Tongue (tissue), 2 donors: Measurements from ENCODE around the gene NKTR. TPM values are rescaled to one million over a fixed set of nuclear protein-coding genes. Genes with fewer than 3 reads are reported as not detected.

Experiments
- DNase-seq: peaks from one replicate; pipeline ENCODE4 v3.0.0-alpha.2; 2015
- total RNA-seq: library from RNA; depleted of rRNA; stranded (reverse); fragments of >200 nt; gene quantifications from one replicate; pipeline ENCODE4 v1.2.3, GENCODE V29; 2014

NKTR gene
- total RNA-seq, 1 donor from 2014 or later: 182 TPM

DNA sequence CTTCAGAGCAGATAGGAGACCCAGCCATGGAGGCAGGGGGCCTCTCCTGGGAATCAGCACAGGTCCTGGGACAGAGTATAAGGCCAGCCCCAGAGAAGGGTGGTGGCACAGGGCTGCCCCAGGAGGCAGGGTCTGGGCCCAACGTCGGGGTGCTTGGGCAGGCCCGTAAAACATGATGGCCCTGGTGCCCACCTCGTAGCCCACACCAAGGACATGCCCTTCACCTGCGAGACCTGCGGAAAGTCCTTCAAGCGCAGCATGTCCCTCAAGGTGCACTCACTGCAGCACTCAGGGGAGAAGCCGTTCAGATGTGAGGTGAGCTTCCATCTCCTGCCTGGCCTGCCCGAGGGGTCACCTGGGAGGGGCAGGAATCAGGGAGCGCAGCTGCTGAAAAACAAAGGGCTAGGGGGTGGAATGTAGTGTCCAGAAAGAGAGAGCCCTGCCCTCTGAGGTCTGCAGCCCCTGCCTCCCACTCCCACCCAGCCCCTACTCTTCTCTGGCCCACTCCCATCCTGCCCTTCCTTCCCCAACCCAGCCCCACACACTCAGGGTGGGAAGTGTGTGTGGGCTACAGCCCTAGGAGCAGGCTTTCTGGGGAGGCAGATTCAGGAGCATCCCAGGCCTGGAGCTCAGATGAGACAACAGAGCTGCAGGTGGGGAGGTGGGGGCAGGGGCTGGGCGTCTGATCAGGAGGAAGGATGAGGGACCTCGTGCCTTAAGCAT, 62.5 kb downstream of the NKTR start:
- no peak for DNase-seq

DNA sequence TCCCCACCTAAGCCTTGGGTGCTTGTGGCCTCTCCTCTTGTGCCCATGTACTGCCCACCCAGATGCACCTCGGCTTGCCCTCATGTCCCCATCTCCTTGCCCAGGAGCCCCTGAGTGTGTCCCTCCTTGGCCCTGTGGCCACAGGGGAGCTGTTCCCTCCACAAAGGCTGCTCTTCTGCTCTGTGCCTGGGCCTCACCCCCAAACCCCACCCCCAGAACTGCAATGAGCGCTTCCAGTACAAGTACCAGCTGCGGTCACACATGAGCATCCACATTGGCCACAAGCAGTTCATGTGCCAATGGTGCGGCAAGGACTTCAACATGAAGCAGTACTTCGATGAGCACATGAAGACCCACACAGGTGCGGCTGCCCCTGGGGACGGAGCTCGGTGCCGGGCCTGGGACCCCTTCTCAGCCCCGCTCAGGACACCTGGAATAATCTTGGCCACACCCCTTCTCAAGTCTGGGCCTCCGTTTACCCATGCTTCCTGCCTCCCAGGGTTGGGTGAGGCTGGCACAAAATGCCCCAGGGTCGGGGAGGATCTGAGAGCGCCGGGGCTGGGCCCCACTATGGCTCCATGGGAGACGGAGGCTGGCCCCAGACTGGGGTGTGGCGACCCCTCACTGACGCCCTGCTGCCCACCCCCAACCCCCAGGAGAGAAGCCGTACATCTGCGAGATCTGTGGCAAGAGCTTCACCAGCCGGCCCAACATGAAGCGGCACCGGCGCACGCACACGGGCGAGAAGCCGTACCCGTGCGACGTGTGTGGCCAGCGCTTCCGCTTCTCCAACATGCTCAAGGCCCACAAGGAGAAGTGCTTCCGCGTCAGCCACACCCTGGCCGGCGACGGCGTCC, 63.3 kb downstream of the NKTR start:
- no peak for DNase-seq

DNA sequence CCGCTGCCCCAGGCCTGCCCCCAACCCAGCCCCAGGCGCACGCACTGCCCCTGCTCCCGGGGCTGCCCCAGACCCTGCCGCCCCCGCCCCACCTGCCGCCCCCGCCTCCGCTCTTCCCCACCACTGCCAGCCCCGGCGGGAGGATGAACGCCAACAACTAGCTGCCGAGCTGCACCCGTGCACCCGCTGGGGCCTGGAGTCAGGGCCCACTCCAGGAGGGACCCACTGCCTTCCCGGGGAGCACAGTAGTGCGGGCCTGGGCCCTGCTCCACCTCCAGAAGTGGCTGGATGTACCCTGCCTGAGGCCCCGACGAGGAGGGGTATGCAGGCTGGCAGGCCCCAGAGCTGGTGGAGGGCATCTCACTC, 63.9 kb downstream of the NKTR start:
- DNase-seq: no peak

DNA sequence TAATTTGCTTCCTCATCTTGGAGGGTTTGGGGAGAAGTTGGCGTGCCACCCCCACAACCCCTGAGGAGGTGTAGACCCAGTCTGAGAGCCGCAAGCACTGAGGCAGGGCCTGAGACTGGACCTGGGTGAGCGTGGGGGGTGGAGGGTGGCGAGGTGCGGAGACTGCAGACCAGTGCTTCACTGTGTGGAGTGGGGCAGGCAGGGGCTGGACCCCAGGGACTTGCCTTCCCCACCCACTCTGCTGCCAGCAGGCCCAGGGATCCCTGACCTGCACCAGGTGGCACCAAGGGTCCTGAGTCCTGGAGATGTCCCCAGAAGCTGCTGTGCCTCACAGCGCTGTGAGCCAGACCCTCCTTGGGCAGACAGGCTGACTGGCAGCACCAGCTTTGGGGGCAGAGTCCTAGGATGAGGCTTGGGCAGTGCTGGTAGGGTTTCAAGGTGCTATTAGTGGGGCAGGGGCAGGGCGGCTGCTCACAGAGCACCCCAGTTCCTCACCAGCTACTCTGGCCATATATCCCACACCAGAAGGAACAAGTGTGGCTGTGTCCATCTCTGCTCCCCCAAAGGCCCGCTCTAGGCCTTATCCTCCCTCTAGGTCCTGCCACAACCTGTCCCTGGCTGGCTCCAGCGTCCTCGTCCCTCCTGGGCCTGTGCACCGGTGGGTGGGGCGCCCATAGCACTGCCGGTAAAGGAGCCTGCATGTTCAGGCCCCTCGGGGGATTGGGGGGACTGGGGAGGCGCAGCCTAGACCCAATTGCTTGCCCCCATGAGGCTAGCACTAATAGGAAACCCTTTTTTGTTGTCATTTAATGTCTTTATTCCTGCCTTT, 64.8 kb downstream of the NKTR start:
- no peak for DNase-seq

DNA sequence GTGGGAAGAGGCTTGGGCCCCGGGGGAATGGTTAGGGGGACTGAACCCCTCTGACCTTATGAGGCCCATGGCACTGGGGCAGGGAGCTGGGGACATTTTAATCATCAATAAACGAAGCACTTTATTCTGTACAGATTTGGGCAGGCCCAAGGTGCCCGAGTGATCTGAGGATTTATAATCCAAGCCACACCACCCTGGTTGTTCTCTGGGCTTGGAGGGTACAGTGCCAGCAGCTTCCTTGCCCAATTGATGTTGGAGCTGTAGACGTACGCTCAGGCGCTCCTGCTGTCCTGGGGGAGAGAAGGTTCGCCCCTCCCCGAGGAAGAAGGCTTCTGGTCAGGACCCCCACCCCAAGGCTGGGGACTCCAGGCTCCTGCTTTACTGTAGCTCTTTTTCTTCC, 65.5 kb downstream of the NKTR start:
- DNase-seq: no peak

DNA sequence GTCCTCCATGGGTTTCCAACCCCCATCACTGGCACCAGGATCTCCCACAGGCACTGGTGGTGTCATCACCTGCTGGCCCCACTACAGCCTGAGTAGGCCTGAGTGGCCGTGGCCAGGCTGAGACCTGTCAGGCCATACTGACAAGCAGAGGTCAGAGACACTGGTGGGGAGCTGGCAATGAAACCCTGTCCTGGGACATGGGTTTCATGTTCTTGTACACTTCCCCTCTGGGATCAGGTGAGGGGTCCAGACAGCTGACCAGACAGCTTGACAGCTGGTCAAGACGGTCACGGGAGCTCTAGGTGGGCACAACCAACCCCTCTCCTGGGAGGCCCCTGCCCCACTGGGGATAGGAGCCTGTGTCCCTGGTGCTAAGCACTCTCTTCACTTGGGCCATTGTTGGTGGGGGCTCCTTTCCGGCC, 66.1 kb downstream of the NKTR start:
- DNase-seq: no peak

DNA sequence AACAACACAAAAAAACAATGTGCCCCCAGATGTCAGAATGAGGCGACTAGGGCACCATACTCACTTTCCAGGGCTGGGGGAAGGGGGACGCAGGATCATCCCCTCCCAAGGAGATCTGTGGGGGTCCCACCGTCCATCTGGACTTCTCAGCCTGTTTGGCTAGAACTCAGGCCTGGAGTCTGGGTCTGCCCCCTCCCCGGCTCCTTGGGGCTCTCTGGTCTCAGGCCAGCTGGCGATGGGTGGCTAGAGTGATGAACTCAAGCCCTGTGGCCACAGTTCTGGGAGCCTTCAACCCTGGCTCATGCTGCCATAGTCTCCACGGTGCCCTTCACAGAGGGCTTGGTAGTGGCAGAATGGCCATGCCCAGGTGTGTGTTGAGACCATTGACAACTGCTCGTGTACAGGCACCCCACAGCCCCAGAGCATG, 66.6 kb downstream of the NKTR start:
- DNase-seq: no peak

DNA sequence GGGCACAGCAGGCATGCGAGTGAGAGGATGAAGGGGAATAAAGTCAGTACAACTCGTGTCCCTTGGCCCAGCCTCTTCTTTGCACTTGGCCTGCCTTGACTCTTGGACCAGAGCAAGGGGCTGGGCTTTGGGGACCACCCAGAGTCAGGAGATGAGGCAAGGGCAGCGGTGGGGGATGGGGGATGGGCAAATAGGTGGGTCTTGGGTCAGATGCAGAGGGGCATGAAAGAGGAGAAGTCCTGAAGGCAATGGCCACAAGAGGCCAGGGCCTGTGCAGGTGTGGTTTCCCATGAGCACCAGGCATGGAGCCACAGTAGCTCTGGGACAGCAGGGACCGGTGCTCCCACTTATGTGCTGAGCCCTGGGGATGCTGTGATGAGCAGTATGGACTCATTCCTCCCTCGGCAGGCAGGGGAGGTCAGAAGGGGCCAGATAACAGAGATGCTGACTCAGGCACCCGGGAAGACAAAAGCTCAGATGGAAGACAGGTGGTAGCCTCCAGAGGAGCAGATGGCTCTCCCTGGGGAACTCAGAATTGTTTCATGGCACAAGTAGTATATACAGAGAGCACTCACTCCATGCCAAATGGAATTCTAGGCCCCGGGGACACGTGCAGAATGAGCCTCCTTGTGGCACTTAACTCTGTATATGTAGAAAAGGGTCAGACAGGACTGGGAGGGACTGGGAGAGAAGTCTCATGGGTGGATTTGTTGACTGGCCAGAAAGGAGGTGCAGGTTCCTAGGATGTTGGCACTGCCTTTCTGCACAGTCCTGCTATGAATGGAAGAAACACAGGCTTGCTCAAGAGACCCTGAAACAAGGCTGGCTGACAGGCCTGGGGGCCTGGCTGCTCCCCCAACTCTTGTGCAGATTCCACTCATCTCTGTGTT, 67.3 kb downstream of the NKTR start:
- peak; percentile 56 for DNase-seq

DNA sequence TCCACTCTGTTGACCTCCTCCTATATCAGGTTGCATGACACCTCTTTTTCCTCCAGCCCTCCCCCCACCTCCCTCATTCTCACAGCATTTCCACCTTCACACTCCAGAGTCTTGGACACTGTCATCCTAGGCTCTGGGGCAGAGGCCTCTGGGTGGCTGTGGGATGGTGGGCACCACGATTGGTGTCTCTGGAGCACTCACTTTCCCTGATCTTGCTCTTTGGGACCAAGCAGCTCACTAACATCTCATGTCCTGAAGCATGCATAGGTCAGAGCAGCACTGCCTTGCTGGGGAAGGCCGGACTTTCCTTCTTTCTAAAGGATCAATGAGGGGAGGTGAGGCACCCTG, 67.9 kb downstream of the NKTR start:
- no peak for DNase-seq

DNA sequence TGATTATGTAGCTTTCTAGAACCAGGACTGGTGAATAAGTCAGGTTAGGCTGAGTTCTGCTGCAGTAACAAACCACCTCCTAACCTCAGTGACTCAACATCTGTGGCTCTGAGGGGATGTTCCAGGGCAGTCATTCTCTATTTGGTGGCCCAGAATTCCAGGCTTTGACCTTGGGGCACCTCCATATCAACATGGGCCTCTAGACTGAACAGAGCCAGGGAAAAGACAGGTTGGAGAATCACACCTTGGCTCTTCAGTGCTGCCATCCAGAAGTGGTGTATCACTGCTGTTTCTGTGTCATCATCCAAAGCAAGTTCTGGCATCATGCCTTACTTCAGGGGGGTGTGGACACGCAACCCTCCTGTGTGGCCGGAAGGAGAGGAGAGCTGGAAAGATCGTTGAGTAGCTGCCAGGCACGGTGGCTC, 68.3 kb downstream of the NKTR start:
- no peak for DNase-seq

DNA sequence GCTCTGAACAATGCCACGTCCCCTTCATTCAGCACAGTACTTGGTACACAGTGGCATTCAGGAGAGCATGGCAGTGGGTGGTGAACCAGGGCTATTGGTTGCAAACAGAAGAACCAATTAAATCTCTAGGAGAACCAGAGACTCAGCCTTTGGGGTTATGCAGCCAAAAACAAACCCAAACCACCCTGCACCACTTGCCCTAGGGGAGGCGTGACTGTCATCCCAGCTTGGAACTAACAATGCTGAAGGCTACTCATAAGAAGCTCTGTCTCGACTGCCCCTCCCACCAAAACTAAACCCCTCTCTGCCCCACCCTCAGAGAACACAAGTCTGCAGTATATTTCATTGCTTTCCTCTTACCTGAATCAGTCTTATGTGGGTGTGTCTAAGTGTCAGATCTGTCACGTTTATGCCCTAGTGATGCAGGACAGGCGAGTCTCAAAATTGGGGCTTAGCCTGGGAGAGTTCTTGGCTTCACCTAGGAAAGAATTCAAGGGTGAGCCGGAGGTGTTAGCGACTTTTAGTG, 69.6 kb downstream of the NKTR start:
- no peak for DNase-seq

DNA sequence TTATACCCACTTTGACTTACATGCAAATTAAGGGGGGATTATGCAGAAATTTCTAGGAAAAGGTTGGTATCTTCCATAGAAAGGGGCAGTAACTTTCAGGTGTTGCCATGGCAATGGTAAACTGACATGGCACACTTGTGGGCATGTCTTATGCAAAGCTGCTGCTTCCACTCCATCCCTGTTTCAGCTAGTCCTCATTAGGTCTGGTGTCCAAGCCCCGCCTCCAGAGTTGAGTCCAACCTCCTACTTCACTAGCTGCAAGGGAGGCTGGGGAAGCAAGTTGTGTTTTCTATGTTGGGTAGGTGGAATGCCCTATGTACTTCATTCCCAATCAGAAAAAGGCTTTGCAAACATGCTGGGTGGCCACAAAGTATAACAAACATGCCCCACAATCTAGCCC, 70.2 kb downstream of the NKTR start:
- DNase-seq: no peak

DNA sequence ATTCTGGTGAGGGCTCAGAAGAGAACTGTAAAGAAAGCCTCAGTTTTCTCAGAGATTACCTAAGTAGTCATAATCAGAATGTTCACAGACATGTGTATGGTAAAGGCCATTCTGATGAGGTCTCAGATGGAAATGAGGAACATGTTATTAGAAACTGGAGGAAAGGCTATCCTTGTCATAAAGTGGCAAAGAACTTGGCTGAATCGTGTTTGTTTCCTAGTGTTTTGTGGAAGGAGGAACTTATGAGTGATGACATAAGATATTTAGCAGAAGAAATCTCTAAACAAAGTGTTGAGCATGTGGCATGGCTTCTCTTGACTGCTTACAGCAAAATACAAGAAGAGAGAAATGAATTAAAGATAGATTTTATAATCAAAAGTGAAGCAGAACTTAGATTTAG, 72.0 kb downstream of the NKTR start:
- no peak for DNase-seq

DNA sequence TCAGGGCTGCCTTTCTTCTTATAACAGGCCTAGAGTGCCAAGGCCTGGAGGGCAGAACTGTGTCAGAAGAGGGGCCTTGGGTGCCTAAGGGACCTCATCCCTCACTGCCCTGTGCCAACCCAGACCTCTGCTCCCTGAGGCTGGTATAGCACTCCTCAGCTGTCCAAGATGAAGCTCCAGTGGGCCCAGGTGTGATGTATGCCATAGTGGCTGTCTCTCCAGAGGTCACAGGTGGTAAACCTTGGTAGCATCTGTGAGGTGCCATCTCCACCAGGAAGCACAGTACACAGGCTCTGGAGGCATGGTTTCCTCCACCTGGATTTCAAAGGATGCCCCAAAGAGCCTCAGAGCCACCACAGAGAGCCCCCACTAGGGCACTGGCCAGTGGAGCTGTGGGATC, 72.6 kb downstream of the NKTR start:
- DNase-seq: no peak

DNA sequence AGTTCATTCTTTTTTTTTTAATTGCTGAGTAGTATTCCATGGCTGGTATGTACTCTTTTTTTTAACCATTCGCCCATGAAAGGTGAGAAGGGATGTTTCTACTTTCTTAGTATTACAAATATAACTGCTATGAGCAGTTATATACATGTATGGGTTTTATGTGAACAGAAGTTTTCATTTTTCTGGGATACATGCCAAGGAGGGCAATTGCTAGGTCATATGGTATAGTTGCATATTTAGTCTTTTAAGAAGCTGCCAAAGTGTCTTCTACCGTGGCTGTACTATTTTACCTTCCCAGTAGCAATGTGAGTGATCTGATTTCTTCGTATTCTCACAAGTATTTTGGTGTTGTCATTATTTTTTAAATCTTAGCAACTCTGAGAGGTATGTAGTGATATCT, 73.7 kb downstream of the NKTR start:
- no peak for DNase-seq

DNA sequence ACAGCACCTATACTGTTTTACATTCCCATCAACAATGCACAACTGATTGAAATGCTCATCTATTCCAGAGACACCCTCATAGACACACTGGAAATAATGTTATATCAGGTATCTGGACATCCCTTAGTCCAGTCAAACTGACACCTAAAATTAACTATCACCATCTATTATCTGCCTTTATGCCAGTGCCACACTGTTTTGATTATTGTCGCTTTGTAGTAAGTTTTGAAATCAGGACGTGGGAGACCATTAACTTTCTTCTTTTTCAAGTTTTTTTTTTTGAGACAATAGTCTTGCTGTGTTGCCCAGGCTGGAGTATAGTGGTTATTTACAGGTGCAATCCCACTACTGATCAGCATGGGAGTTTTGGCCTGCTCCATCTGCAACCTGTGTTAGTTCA, 75.4 kb downstream of the NKTR start:
- DNase-seq: no peak

DNA sequence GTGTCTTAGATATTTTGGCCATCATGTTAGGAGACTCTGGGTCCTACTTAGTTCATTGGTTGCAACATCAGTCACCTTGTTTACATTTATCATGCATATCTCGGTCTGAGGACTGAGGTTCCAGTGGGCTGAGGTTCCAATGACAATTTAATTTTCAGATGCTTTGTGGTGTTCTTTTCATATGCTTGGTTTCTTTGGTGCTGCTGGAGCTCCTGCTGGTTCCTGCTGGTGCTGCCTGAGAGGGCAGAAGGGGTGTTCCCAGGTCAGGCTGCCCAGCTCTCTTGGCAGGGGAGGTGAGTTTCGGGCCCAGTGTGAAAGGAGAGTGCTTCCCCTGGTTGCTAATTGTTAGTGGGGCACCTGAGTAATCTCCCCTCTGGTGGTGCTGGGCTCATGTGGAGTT, 78.0 kb downstream of the NKTR start:
- DNase-seq: no peak

DNA sequence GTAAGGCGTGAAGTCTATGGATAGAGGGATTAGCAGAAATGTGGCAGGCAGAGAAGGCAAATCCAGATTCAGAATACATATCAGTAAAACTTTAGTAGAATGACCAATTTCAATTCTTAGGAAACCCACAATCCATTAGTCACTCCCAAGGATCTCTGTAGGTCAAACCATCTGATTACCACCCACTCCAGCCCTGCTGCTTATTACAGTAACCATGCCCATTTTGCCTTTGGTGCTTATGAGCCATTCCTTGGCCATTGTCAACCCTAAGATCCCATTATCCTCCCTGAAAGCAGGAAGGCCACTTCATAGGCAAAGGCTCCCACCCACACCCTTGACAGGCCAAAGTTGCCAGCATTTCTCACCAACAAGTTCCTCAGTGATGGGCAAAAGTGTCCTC, 79.8 kb downstream of the NKTR start:
- DNase-seq: no peak

DNA sequence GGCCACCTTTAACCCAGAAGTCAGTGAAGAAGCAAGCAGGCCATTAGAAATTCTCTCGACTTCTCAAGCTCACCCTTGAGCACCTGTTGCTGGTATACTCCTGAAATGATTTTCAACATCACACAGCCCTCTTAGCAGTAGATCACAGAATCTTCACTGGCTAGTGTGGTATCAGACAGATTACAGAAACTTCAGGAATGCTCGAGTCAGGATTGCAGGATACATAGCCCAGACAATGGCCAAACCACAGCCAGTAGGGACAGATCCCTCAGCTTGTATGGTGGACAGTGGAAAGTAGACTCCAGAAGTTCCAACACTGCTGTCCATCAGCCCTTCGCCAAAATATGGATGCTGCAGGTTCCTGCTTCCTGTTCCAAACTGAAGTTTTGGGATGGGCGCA, 80.3 kb downstream of the NKTR start:
- no peak for DNase-seq

DNA sequence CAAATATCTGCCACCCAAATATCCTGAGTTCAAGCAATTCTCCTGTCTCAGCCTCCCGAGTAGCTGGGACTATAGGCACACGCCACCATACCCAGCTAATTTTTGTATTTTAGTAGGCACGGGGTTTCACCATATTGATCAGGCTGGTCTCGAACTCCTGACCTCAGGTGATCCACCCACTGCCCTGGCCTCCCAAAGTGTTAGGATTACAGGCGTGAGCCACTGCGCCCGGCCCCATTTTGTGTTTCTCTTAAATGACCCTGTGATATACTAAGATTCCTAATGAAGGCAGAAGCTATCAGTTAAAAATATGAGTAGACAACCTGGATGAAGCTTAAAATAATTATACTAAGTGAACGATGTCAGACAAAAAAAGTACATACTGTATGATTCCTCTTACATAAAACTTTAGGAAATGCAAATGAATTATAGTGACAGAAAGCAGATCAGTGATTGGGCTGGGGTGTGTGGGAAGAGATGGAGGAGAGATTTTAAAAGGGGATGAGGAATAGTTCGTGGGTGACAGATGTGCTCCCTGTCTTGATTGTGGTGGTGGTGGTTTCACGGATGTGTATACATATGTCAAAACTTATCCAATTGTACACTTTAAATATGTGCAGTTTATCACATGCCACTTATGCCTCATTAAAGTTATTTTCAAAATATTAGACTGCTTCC, 81.0 kb downstream of the NKTR start:
- no peak for DNase-seq
